Left renal cortex interstitium (tissue), 4 donors: Measurements from ENCODE around the gene PPP2R2C. TPM values are rescaled to one million over a fixed set of nuclear protein-coding genes. Genes with fewer than 3 reads are reported as not detected.

Experiments
- DNase-seq, 4 donors: peaks; one replicate each; pipeline ENCODE4 v3.0.0-alpha.2; 2013; ENCODE audit warnings: low read depth in 4 of 4, low spot score in 2 of 4, missing footprints in 1 of 4
- polyA plus RNA-seq, 4 donors: library from polyadenylated mRNA; unstranded; fragments of 120-200 nt; gene quantifications; one replicate each; pipeline ENCODE4 v1.2.1, GENCODE V29; 2013; ENCODE audit not compliant: insufficient read length in 4 of 4

The PPP2R2C gene
- polyA plus RNA-seq, result under 1 TPM; 0.35 to 0.66 (median 0.53) TPM

GRCh38 chr4:6472387-6473263, at the start of gene PPP2R2C:
Gene PPP2R2C, minus strand, starts transcription at chr4:6472614. Its CDS starts 385 bp downstream, at chr4:6472229.
- no peak for DNase-seq

GRCh38 chr4:6520978-6521377, 48.6 kb upstream of the PPP2R2C start:
- no peak for DNase-seq

- DNase-seq, result no peak
Measured at GRCh38 chr4:6520051-6520636, 47.7 kb upstream of the PPP2R2C start.

- DNase-seq, result no peak
Measured at GRCh38 chr4:6517171-6517570, 44.8 kb upstream of the PPP2R2C start.

- DNase-seq, result no peak
Measured at GRCh38 chr4:6516762-6517161, 44.3 kb upstream of the PPP2R2C start.

GRCh38 chr4:6516281-6516680, 43.9 kb upstream of the PPP2R2C start:
- DNase-seq, result no peak

- no peak for DNase-seq
Measured at GRCh38 chr4:6513678-6514077, 41.3 kb upstream of the PPP2R2C start.

GRCh38 chr4:6509587-6509986, 37.2 kb upstream of the PPP2R2C start:
- no peak for DNase-seq

- no peak for DNase-seq
Measured at GRCh38 chr4:6507345-6507744, 34.9 kb upstream of the PPP2R2C start.

GRCh38 chr4:6506616-6507140, 34.3 kb upstream of the PPP2R2C start:
- DNase-seq, result no peak

GRCh38 chr4:6504900-6505496, 32.6 kb upstream of the PPP2R2C start:
- DNase-seq, result no peak

GRCh38 chr4:6502747-6503465, 30.5 kb upstream of the PPP2R2C start:
- DNase-seq, result no peak

GRCh38 chr4:6502147-6502546, 29.7 kb upstream of the PPP2R2C start:
- DNase-seq, result no peak

GRCh38 chr4:6501171-6501570, 28.8 kb upstream of the PPP2R2C start:
- DNase-seq, result no peak

GRCh38 chr4:6500481-6501140, 28.2 kb upstream of the PPP2R2C start:
- DNase-seq, result no peak

- DNase-seq, result no peak
Measured at GRCh38 chr4:6499238-6499600, 26.8 kb upstream of the PPP2R2C start.

- DNase-seq, result no peak
Measured at GRCh38 chr4:6498511-6499237, 26.3 kb upstream of the PPP2R2C start.

- no peak for DNase-seq
Measured at GRCh38 chr4:6497796-6498195, 25.4 kb upstream of the PPP2R2C start.

- DNase-seq, result no peak
Measured at GRCh38 chr4:6495736-6496135, 23.3 kb upstream of the PPP2R2C start.

GRCh38 chr4:6495296-6495590, 22.8 kb upstream of the PPP2R2C start:
- DNase-seq, result no peak
